Stomach (tissue), 9 donors: Measurements from ENCODE around the gene PDE3B. TPM values are rescaled to one million over a fixed set of nuclear protein-coding genes. Genes with fewer than 3 reads are reported as not detected.

Source experiments
- DNase-seq, 2 donors: peaks; one replicate each; pipeline versions ENCODE4 v3.0.0 to v3.0.0-alpha.2; 2013 to 2019
- H3K27ac ChIP-seq, 5 donors: fragments of 200-600 bp in 4 of 5; sonication (generic) in 4 of 5; one replicate each; pipeline ENCODE4 v1.5.1; 2013 to 2019; ENCODE audit warnings: mild to moderate bottlenecking in 1 of 5, moderate library complexity in 1 of 5
- H3K27me3 ChIP-seq, 3 donors: fragments of 200-600 bp; sonication (generic); one replicate each; pipeline ENCODE4 v1.5.1; 2017 to 2019; ENCODE audit warnings: mixed run types in 1 of 3
- H3K36me3 ChIP-seq, 4 donors: fragments of 200-600 bp; sonication (generic); 1 replicate in 3 of 4; 2 replicates in 1 of 4; pipeline ENCODE4 v1.5.1; 2016 to 2019
- H3K4me1 ChIP-seq, 4 donors: fragments of 200-600 bp; sonication (generic); one replicate each; pipeline ENCODE4 v1.5.1; 2016 to 2019
- H3K4me3 ChIP-seq, 4 donors: fragments of 200-600 bp; sonication (generic) in 3 of 4; one replicate each; pipeline ENCODE4 v1.5.1; 2016 to 2019; ENCODE audit warnings: mild to moderate bottlenecking in 1 of 4
- H3K9me3 ChIP-seq, 4 donors: fragments of 200-600 bp; sonication (generic); one replicate each; pipeline ENCODE4 v1.5.1; 2016 to 2019
- CTCF ChIP-seq, 7 experiments: fragments of 450-650 bp in 4 of 7; fragments of 200-600 bp in 3 of 7; sonication (generic) in 3 of 7; IDR thresholded peaks; one replicate each; pipeline ENCODE4 v1.5.1; 2016 to 2019; ENCODE audit warnings: antibody characterized with exemption in 7 of 7, control low read depth in 2 of 7, mild to moderate bottlenecking in 1 of 7
- EP300 ChIP-seq: sonication (generic); formaldehyde crosslinking; IDR thresholded peaks from one replicate; pipeline ENCODE4 v1.6.1; 2017; ENCODE audit warnings: antibody characterized with exemption
- POLR2A ChIP-seq, 4 donors: fragments of 450-650 bp; IDR thresholded peaks; one replicate each; pipeline ENCODE4 v1.6.1; 2016; ENCODE audit warnings: antibody characterized with exemption in 4 of 4, control low read depth in 2 of 4, mild to moderate bottlenecking in 1 of 4, moderate library complexity in 1 of 4
- POLR2AphosphoS5 ChIP-seq, 3 donors: sonication (generic); formaldehyde crosslinking; IDR thresholded peaks; one replicate each; pipeline ENCODE4 v1.6.1; 2016; ENCODE audit warnings: antibody characterized with exemption in 3 of 3
- WGBS, 5 donors: extraction: QIAGEN DNeasy Blood & Tissue Kit in 3 of 5; methylation state at CpG; one replicate each; pipeline versions ENCODE4 v1.1.5 to v1.1.7; 2013 to 2018; 5-methylcytosine and 5-hydroxymethylcytosine counted together
- intact Hi-C: fragments of 100-400 bp; cut with DNase I; formaldehyde crosslinking; loops from one replicate; pipeline ENCODE4 v1.15.1; 2023; ENCODE audit warnings: low total_unique reads
- polyA plus RNA-seq, 3 donors: library from polyadenylated mRNA; stranded (reverse); fragments of 200-250 nt; gene quantifications; one replicate each; pipeline ENCODE4 v1.2.3, GENCODE V29; 2013
- total RNA-seq, 5 donors: library from RNA; depleted of rRNA; stranded (reverse); fragments of >200 nt; gene quantifications; one replicate each; pipeline versions ENCODE4 v1.1.0 to v1.2.3, GENCODE V29; 2014 to 2016
- donor health status: healthy with polysubstance abuse.
- donor health status: Bipolar disorder and iron deficiency.
- donor health status: healthy.

PDE3B gene
- total and polyA plus RNA-seq, 8 donors = 1.2 to 49.2 (median 14.2) TPM

- Histone ChIP-seq H3K4me1 (peaks cover 0 to 4% (median 0%) of the 10 kb centered on the region in 4 donors), H3K27me3 (no peaks in the 10 kb centered on the region), H3K4me3 (no peak overlapping the region), H3K27ac (no peak overlapping the region), H3K36me3 (peaks cover 0 to 11% (median 2%) of the 10 kb centered on the region in 4 donors), H3K9me3 (no peaks in the 10 kb centered on the region)
- TF ChIP-seq POLR2A (IDR thresholded peaks at IDR 0.05) (no peak), POLR2AphosphoS5 (IDR thresholded peaks at IDR 0.05) (no peak), EP300 (no peak), CTCF (IDR thresholded peaks at IDR 0.05) (no peak)
- no peak for DNase-seq
- intact Hi-C loops = no loop called here
Measured at GRCh38 chr11:14611939-14612338, 31.7 kb upstream of the PDE3B start.

GRCh38 chr11:14612694-14613093 lies 30.9 kb upstream of the PDE3B start:
- H3K9me3 ChIP-seq = no peaks in the 10 kb centered on the region
- H3K27me3 ChIP-seq = no peaks in the 10 kb centered on the region
- no peak for DNase-seq
- TF ChIP-seq POLR2A (IDR thresholded peaks at IDR 0.05) (no peak), POLR2AphosphoS5 (IDR thresholded peaks at IDR 0.05) (no peak), EP300 (no peak), CTCF (IDR thresholded peaks at IDR 0.05) (no peak)
- peaks cover 0 to 4% (median 0%) of the 10 kb centered on the region in 4 donors for H3K4me1 ChIP-seq
- WGBS, 5 donors = 83 to 97% (median 95%) methylated on average over 2 of the region's 2 CpGs
- H3K4me3 ChIP-seq = no peak overlapping the region
- H3K27ac ChIP-seq = no peak overlapping the region
- intact Hi-C loops = no loop called here
- peaks cover 0 to 11% (median 2%) of the 10 kb centered on the region in 4 donors for H3K36me3 ChIP-seq

GRCh38 chr11:14614091-14614622 lies 29.4 kb upstream of the PDE3B start:
- Histone ChIP-seq H3K27me3 (no peaks in the 10 kb centered on the region), H3K36me3 (peaks cover 0 to 11% (median 2%) of the 10 kb centered on the region in 4 donors), H3K4me1 (peaks cover 0 to 4% (median 0%) of the 10 kb centered on the region in 4 donors), H3K27ac (no peak overlapping the region), H3K9me3 (no peaks in the 10 kb centered on the region), H3K4me3 (no peak overlapping the region)
- TF ChIP-seq POLR2AphosphoS5 (IDR thresholded peaks at IDR 0.05) = no peak
- TF ChIP-seq CTCF (IDR thresholded peaks at IDR 0.05) = no peak
- no peak for TF ChIP-seq EP300
- TF ChIP-seq POLR2A (IDR thresholded peaks at IDR 0.05) = no peak
- DNase-seq = no peak
- 94 to 97% (median 95%) methylated on average over 2 of the region's 2 CpGs for WGBS, 5 donors
- intact Hi-C loops = no loop called here

- Histone ChIP-seq H3K4me1 (peaks cover 0 to 25% (median 8%) of the 10 kb centered on the region in 4 donors), H3K27ac (no peak overlapping the region)
Measured at GRCh38 chr11:14617241-14618027, 26.2 kb upstream of the PDE3B start.

GRCh38 chr11:14618060-14618459 lies 25.5 kb upstream of the PDE3B start:
- no peaks in the 10 kb centered on the region for H3K27me3 ChIP-seq
- no peak for TF ChIP-seq EP300
- TF ChIP-seq CTCF (IDR thresholded peaks at IDR 0.05) = no peak
- no peak for TF ChIP-seq POLR2AphosphoS5 (IDR thresholded peaks at IDR 0.05)
- no peak for TF ChIP-seq POLR2A (IDR thresholded peaks at IDR 0.05)
- H3K9me3 ChIP-seq = no peaks in the 10 kb centered on the region
- intact Hi-C loops = no loop called here
- no peak overlapping the region for H3K27ac ChIP-seq
- no peak for DNase-seq
- H3K4me3 ChIP-seq = no peak overlapping the region
- H3K4me1 ChIP-seq = peaks cover 0 to 25% (median 6%) of the 10 kb centered on the region in 4 donors
- WGBS, 5 donors = 81 to 87% (median 85%) methylated on average over 2 of the region's 2 CpGs
- H3K36me3 ChIP-seq = no peaks in the 10 kb centered on the region

More at GRCh38 chr11:14617241-14618027, 26.2 kb upstream of the PDE3B start:
- H3K4me3 ChIP-seq = no peak overlapping the region
- intact Hi-C loops = no loop called here
- no peaks in the 10 kb centered on the region for H3K36me3 ChIP-seq
- no peaks in the 10 kb centered on the region for H3K9me3 ChIP-seq
- TF ChIP-seq POLR2A (IDR thresholded peaks at IDR 0.05) (no peak), POLR2AphosphoS5 (IDR thresholded peaks at IDR 0.05) (no peak)
- WGBS, 5 donors = 70 to 76% (median 72%) methylated on average over 2 of the region's 2 CpGs
- no peak for DNase-seq
- H3K27me3 ChIP-seq = no peaks in the 10 kb centered on the region
